Measurements from ENCODE around the gene HTR5A. TPM values are rescaled to one million over a fixed set of nuclear protein-coding genes. Genes with fewer than 3 reads are reported as not detected.

The HTR5A gene
- total RNA-seq, 1 experiment from 2014 or later: not detected

DNA sequence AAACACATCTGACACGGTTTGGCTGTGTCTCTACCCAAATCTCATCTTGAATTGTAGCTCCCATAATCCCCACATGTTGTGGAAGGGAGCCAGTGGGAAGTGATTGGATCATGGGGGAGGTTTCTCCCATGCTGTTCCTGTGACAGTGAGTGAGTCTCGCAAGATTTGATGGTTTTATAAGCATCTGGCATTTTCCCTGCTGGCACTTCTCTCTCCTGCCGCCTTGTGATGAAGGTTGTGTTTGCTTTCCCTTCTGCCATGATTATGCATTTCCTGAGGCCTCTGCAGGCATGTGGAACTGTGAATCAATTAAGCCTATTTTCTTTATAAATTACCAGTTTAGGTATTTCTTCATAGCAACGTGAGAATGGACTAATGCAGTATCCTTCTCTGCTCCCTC lies 5.9 kb upstream of the HTR5A start:
- no TSS peak for BruUV-seq (replicated peaks)
- no peaks in the 10 kb centered on the region for H3K36me3 ChIP-seq (ENCODE audit: control insufficient read depth, insufficient read depth, low read length)
- intact Hi-C loops (cut with micrococcal nuclease; ENCODE audit: unreplicated experiment) (no loop called here), in situ Hi-C loops (cut with HindIII; ENCODE audit: low pct_unique_long_range_greater_than_20kb, low sequenced_read_pairs) (no loop called here)
- H3K27ac ChIP-seq (ENCODE audit: low read length): no peak overlapping the region
- H3K4me3 ChIP-seq (ENCODE audit: low read depth in 2 of 2, low read length in 2 of 2): no peak overlapping the region
- TF ChIP-seq POLR2AphosphoS5 (IDR thresholded peaks at IDR 0.05; ENCODE audit: low read depth, low read length) (no peak), TCF7L2 (IDR thresholded peaks at IDR 0.05; ENCODE audit: low read depth, low read length) (no peak), SIN3A (IDR thresholded peaks at IDR 0.05; ENCODE audit: borderline replicate concordance, insufficient read depth, low read depth, low read length) (no peak)
- TF ChIP-seq, protein P1, sequence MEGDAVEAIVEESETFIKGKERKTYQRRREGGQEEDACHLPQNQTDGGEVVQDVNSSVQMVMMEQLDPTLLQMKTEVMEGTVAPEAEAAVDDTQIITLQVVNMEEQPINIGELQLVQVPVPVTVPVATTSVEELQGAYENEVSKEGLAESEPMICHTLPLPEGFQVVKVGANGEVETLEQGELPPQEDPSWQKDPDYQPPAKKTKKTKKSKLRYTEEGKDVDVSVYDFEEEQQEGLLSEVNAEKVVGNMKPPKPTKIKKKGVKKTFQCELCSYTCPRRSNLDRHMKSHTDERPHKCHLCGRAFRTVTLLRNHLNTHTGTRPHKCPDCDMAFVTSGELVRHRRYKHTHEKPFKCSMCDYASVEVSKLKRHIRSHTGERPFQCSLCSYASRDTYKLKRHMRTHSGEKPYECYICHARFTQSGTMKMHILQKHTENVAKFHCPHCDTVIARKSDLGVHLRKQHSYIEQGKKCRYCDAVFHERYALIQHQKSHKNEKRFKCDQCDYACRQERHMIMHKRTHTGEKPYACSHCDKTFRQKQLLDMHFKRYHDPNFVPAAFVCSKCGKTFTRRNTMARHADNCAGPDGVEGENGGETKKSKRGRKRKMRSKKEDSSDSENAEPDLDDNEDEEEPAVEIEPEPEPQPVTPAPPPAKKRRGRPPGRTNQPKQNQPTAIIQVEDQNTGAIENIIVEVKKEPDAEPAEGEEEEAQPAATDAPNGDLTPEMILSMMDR (IDR thresholded peaks at IDR 0.05): no peak
- TF ChIP-seq, protein P2, sequence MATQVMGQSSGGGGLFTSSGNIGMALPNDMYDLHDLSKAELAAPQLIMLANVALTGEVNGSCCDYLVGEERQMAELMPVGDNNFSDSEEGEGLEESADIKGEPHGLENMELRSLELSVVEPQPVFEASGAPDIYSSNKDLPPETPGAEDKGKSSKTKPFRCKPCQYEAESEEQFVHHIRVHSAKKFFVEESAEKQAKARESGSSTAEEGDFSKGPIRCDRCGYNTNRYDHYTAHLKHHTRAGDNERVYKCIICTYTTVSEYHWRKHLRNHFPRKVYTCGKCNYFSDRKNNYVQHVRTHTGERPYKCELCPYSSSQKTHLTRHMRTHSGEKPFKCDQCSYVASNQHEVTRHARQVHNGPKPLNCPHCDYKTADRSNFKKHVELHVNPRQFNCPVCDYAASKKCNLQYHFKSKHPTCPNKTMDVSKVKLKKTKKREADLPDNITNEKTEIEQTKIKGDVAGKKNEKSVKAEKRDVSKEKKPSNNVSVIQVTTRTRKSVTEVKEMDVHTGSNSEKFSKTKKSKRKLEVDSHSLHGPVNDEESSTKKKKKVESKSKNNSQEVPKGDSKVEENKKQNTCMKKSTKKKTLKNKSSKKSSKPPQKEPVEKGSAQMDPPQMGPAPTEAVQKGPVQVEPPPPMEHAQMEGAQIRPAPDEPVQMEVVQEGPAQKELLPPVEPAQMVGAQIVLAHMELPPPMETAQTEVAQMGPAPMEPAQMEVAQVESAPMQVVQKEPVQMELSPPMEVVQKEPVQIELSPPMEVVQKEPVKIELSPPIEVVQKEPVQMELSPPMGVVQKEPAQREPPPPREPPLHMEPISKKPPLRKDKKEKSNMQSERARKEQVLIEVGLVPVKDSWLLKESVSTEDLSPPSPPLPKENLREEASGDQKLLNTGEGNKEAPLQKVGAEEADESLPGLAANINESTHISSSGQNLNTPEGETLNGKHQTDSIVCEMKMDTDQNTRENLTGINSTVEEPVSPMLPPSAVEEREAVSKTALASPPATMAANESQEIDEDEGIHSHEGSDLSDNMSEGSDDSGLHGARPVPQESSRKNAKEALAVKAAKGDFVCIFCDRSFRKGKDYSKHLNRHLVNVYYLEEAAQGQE (IDR thresholded peaks at IDR 0.05; ENCODE audit: insufficient read depth in 1 of 2, low read depth in 2 of 2, low read length in 1 of 2): no peak
- H3K27me3 ChIP-seq (ENCODE audit: control insufficient read depth, insufficient read depth, low read length): no peaks in the 10 kb centered on the region
- no peaks in the 10 kb centered on the region for H3K9me3 ChIP-seq (ENCODE audit: control insufficient read depth, insufficient read depth, low read depth, low read length)
- H3K4me1 ChIP-seq (ENCODE audit: control insufficient read depth, insufficient read depth, low read length): peaks cover 8% of the 10 kb centered on the region; the same call in 1 of the 2 replicates
- CTCF ChIA-PET: no interaction called here
- ATAC-seq (no peak), DNase-seq (ENCODE audit: low read depth, low spot score) (no peak)
- POLR2A ChIA-PET: no interaction called here

DNA sequence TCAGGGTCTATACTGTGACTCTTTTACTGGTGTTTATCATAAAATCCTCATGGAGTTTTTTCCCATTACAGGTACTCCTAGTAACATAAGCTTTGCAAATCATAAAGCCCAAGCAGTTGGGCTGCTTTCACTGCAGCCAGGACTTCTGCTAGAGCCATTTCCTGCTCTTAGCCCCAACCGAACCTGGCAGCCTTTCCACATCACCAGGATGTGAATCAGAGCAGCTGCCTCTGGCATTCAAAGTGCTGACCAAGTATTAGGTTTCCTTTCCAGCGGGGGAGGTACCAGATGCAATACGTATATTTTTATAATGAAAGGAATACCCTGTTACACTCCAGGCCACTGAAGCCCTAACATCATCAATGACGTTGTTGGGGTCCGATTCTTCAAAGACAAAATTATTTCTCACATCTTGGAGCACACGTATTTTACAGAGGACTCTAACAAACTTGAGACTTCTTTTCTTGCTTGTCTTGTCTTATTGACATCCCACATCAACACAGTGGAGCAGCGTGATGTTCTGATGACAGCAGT lies 3.6 kb upstream of the HTR5A start:
- peaks cover 8% of the 10 kb centered on the region; the same call in 1 of the 2 replicates for H3K4me1 ChIP-seq (ENCODE audit: control insufficient read depth, insufficient read depth, low read length)
- no peaks in the 10 kb centered on the region for H3K36me3 ChIP-seq (ENCODE audit: control insufficient read depth, insufficient read depth, low read length)
- ChIA-PET POLR2A (no interaction called here), CTCF (no interaction called here)
- in situ Hi-C loops (cut with HindIII; ENCODE audit: low pct_unique_long_range_greater_than_20kb, low sequenced_read_pairs) (no loop called here), intact Hi-C loops (cut with micrococcal nuclease; ENCODE audit: unreplicated experiment) (no loop called here)
- ATAC-seq: peak; percentile 94
- DNase-seq (ENCODE audit: low read depth, low spot score): peak; percentile 86
- no TSS peak for BruUV-seq (replicated peaks)
- H3K9me3 ChIP-seq (ENCODE audit: control insufficient read depth, insufficient read depth, low read depth, low read length): no peaks in the 10 kb centered on the region
- peak overlapping the region; percentile 56 for H3K27ac ChIP-seq (ENCODE audit: low read length)
- no peak for TF ChIP-seq POLR2AphosphoS5 (IDR thresholded peaks at IDR 0.05; ENCODE audit: low read depth, low read length)
- TF ChIP-seq, protein P2 (IDR thresholded peaks at IDR 0.05; ENCODE audit: insufficient read depth in 1 of 2, low read depth in 2 of 2, low read length in 1 of 2): peak; percentile 32 to 40; a peak in 1 of 4 replicates
- peaks cover 3% of the 10 kb centered on the region for H3K27me3 ChIP-seq (ENCODE audit: control insufficient read depth, insufficient read depth, low read length)
- H3K4me3 ChIP-seq (ENCODE audit: low read depth in 2 of 2, low read length in 2 of 2): peak overlapping the region in 1 of 2 experiments; percentile 25; a peak in 2 of 4 replicates
